ENCODE data around the gene MTG2. TPM values are rescaled to one million over a fixed set of nuclear protein-coding genes. Genes with fewer than 3 reads are reported as not detected.

Gene MTG2
- total and polyA plus RNA-seq, 2 of the 4 experiments (the other 2 are of a cell fraction) = 11.5 to 25.2 TPM

DNA sequence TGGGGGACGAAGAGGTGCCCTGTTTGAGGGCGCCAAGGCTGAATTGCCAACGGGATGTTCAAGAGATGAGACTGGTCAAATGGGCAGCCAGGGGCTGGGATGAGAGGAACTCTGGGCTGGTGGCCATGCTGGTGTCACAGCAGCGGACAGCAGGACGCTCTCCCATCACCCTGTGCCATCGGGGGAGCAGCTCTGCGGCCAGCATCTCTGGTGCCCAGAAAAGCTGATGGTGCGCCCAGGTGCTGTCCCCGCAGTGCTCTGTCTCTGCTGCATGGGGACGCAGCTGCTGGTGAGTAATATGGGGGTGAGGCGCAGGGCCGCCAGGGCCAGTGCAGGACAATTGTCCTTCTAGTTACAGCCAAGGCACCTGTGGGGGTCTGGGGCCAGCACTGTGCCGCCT, 42.2 kb downstream of the MTG2 start:
- no peak for TF ChIP-seq POLR2A (IDR thresholded peaks at IDR 0.05; ENCODE audit: low read depth, low read length)
- no peak for TF ChIP-seq MXI1 (IDR thresholded peaks at IDR 0.05; ENCODE audit: borderline replicate concordance, low read depth, low read length)
- TF ChIP-seq, protein P1, sequence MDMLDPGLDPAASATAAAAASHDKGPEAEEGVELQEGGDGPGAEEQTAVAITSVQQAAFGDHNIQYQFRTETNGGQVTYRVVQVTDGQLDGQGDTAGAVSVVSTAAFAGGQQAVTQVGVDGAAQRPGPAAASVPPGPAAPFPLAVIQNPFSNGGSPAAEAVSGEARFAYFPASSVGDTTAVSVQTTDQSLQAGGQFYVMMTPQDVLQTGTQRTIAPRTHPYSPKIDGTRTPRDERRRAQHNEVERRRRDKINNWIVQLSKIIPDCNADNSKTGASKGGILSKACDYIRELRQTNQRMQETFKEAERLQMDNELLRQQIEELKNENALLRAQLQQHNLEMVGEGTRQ (IDR thresholded peaks at IDR 0.05; ENCODE audit: low read depth, low read length) = no peak
- no peak for TF ChIP-seq RAD21 (IDR thresholded peaks at IDR 0.05; ENCODE audit: low read length)
- TF ChIP-seq, protein P2, sequence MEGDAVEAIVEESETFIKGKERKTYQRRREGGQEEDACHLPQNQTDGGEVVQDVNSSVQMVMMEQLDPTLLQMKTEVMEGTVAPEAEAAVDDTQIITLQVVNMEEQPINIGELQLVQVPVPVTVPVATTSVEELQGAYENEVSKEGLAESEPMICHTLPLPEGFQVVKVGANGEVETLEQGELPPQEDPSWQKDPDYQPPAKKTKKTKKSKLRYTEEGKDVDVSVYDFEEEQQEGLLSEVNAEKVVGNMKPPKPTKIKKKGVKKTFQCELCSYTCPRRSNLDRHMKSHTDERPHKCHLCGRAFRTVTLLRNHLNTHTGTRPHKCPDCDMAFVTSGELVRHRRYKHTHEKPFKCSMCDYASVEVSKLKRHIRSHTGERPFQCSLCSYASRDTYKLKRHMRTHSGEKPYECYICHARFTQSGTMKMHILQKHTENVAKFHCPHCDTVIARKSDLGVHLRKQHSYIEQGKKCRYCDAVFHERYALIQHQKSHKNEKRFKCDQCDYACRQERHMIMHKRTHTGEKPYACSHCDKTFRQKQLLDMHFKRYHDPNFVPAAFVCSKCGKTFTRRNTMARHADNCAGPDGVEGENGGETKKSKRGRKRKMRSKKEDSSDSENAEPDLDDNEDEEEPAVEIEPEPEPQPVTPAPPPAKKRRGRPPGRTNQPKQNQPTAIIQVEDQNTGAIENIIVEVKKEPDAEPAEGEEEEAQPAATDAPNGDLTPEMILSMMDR (conservative IDR thresholded peaks at IDR 0.05; ENCODE audit: low read depth, low read length) = no peak
- no peak for TF ChIP-seq CHD1 (IDR thresholded peaks at IDR 0.05; ENCODE audit: low read depth, low read length)
- no peak for TF ChIP-seq MAZ (IDR thresholded peaks at IDR 0.05; ENCODE audit: borderline replicate concordance, low read depth, low read length)
- no peak for TF ChIP-seq CEBPB (IDR thresholded peaks at IDR 0.05; ENCODE audit: low read depth, low read length)
- TF ChIP-seq FOS (IDR thresholded peaks at IDR 0.05; ENCODE audit: low read depth, low read length) = no peak
- no peak for TF ChIP-seq BHLHE40 (IDR thresholded peaks at IDR 0.05; ENCODE audit: low read depth, low read length)
- TF ChIP-seq, protein P3, sequence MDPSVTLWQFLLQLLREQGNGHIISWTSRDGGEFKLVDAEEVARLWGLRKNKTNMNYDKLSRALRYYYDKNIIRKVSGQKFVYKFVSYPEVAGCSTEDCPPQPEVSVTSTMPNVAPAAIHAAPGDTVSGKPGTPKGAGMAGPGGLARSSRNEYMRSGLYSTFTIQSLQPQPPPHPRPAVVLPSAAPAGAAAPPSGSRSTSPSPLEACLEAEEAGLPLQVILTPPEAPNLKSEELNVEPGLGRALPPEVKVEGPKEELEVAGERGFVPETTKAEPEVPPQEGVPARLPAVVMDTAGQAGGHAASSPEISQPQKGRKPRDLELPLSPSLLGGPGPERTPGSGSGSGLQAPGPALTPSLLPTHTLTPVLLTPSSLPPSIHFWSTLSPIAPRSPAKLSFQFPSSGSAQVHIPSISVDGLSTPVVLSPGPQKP (IDR thresholded peaks at IDR 0.05; ENCODE audit: borderline replicate concordance, low read depth, low read length) = no peak
- no peak for TF ChIP-seq RCOR1 (IDR thresholded peaks at IDR 0.05; ENCODE audit: insufficient replicate concordance, low read length)
- TF ChIP-seq NFE2L2 (IDR thresholded peaks at IDR 0.05; ENCODE audit: low read depth, low read length) = no peak
- no peak for TF ChIP-seq MAFK (IDR thresholded peaks at IDR 0.05; ENCODE audit: low read depth, low read length)
- no peak for TF ChIP-seq RFX5 (IDR thresholded peaks at IDR 0.05; ENCODE audit: low read depth, low read length)
- TF ChIP-seq SMC3 (IDR thresholded peaks at IDR 0.05; ENCODE audit: low read depth, low read length) = no peak
- no peaks in the 10 kb centered on the region for H3K9me1 ChIP-seq (ENCODE audit: insufficient read depth, low read length)
- no peak overlapping the region for H4K91ac ChIP-seq (ENCODE audit: insufficient read depth, low read depth, low read length)
- H4K20me1 ChIP-seq (ENCODE audit: insufficient read depth, low read length) = peaks cover 4% of the 10 kb centered on the region
- H4K5ac ChIP-seq (ENCODE audit: low read depth, low read length) = no peak overlapping the region
- ChIA-PET POLR2A (ENCODE audit: unreplicated experiment) (no interaction called here), CTCF (no interaction called here)
- WGBS, 2 experiments (ENCODE audit: extremely low coverage in 2 of 2, insufficient read length in 1 of 2) = 81% methylated on average over 7 of the region's 13 CpGs; no CpG with 5 or more reads in 1 of the 2 experiments
- H2AK5ac ChIP-seq (ENCODE audit: low read depth, low read length) = no peak overlapping the region
- dilution Hi-C loops (cut with HindIII; ENCODE audit: low sequenced_read_pairs, unreplicated experiment) (no loop called here), intact Hi-C loops (cut with micrococcal nuclease) (no loop called here), in situ Hi-C loops (cut with MboI; ENCODE audit: low sequenced_read_pairs) (no loop called here)
- H3K23ac ChIP-seq (ENCODE audit: low read depth, low read length) = no peak overlapping the region
- BruUV-seq (replicated peaks) = no TSS peak
- no peak overlapping the region for H3K27ac ChIP-seq (ENCODE audit: insufficient read depth, low read length)
- H2AFZ ChIP-seq (replicated peaks; ENCODE audit: low read length, poor library complexity) = no peak overlapping the region
- no peak overlapping the region for H3K9ac ChIP-seq (ENCODE audit: low read depth, low read length)
- no peak overlapping the region for H4K8ac ChIP-seq (ENCODE audit: low read depth in 2 of 2, low read length in 2 of 2)
- no peaks in the 10 kb centered on the region for H3K36me3 ChIP-seq (ENCODE audit: control insufficient read depth, insufficient read depth, low read length)
- no peak overlapping the region for H3K14ac ChIP-seq (replicated peaks; ENCODE audit: low read depth, low read length)
- no peak for ATAC-seq (ENCODE audit: low read depth)
- no peak overlapping the region for H2AK9ac ChIP-seq (replicated peaks; ENCODE audit: low read depth, low read length, poor library complexity)
- no peak overlapping the region for H3K4me3 ChIP-seq (ENCODE audit: insufficient read depth, low read depth, low read length)
- H3K4me2 ChIP-seq (ENCODE audit: low read depth, low read length) = no peak overlapping the region
- no peak overlapping the region for H3K18ac ChIP-seq (ENCODE audit: low read depth, low read length)
- H3K79me1 ChIP-seq (ENCODE audit: low read depth in 1 of 2, low read length in 2 of 2) = no peaks in the 10 kb centered on the region
- H2BK120ac ChIP-seq (ENCODE audit: low read depth, low read length) = no peak overlapping the region
- no peak overlapping the region for H3K4ac ChIP-seq (ENCODE audit: low read depth, low read length)
- no peaks in the 10 kb centered on the region for H3K9me3 ChIP-seq (ENCODE audit: control insufficient read depth, insufficient read depth, low read length)
- H2BK15ac ChIP-seq (ENCODE audit: low read depth, low read length) = no peak overlapping the region
- H3K56ac ChIP-seq (ENCODE audit: extremely low read depth, insufficient read depth, low read length) = no peak overlapping the region
- no peak overlapping the region for H2BK5ac ChIP-seq (ENCODE audit: low read depth, low read length, poor library complexity, severe bottlenecking)
- peaks cover 82% of the 10 kb centered on the region for H3K27me3 ChIP-seq (ENCODE audit: control insufficient read depth, insufficient read depth, low read length)
- H3K4me1 ChIP-seq (ENCODE audit: control insufficient read depth, insufficient read depth, low read length) = no peaks in the 10 kb centered on the region
- no peak for DNase-seq
- no peak overlapping the region for H2BK20ac ChIP-seq (ENCODE audit: low read depth, low read length)

All from IMR-90 (cell line).